DLD1 (cell line): ENCODE data around the gene ADA.

ENCODE experiments used
- in situ Hi-C: cut with HindIII; loops from 2 replicates; pipeline ENCODE4 v1.10.0; 2017; ENCODE audit warnings: low sequenced_read_pairs

ADA gene

GRCh38 chr20:44646641-44647274, 4.7 kb downstream of the ADA start:
- in situ Hi-C loops = no loop called here

DNA sequence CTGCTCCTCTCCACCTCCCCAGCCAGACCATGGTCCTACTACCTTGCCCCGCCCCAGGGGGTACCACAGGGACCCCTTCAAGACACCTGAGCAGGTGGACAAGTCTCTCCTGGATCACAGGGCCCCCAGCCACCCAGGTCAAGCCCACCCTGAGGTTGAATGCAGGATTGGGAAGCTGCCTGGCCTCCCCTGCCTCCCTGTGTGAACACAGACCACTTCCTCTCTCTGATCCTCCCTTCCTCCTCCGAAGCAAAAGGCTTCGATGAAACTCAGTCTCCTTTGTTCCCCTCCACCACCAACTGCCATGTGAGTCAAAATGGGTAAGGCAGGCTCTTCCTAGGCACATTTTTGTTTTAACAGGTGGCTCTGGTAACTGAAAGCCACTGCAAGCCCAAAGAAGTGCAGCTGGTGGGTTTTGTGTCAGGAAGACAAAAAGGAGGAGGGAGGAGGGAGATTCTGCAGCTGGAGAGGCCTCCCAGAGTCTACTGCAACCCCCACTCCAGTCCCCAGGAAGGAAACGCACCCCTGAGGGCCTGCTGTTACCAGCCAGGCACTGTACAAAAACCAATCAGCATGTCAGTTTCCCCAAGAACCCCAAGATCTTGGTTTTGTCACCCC, 5.4 kb downstream of the ADA start:
- in situ Hi-C loops = no loop called here

GRCh38 chr20:44644667-44645131, 6.8 kb downstream of the ADA start:
- in situ Hi-C loops = no loop called here

GRCh38 chr20:44644230-44644617, 7.3 kb downstream of the ADA start:
- in situ Hi-C loops = no loop called here

DNA sequence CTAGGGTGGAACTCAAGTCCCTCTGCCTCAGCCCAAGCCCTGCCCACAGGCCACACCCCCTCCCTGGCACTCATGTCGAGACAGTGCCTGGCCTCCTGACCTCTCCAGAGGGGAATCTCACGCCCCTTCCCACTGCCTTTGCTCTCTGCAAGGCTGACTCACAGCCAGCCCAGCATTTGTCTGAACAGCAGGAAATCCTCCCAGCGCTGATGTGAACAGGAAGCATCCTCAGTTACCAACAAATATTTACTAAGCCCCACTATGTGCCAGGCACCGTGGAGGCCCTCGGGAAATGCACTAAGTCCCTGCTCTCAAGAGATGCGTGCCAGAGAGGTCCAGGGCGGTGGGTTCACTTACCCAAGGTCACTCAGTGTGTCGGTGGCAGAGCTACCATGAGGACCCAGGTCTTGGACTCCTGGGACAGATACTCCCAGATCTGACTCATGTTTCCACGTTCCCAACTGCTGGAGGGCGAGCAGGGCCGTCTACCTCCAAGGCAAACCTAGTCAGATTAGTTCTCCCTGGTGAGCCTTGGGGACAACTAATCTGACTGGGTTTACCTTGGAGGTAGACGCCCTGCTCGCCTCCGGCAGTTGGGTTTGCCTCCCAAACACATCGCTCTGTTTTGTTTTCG, 7.8 kb downstream of the ADA start:
- in situ Hi-C loops = no loop called here

GRCh38 chr20:44643154-44643519, 8.4 kb downstream of the ADA start:
- in situ Hi-C loops = no loop called here

GRCh38 chr20:44642203-44643153, 9.0 kb downstream of the ADA start:
- in situ Hi-C loops = no loop called here

GRCh38 chr20:44641325-44641724, 10.2 kb downstream of the ADA start:
- in situ Hi-C loops = no loop called here

DNA sequence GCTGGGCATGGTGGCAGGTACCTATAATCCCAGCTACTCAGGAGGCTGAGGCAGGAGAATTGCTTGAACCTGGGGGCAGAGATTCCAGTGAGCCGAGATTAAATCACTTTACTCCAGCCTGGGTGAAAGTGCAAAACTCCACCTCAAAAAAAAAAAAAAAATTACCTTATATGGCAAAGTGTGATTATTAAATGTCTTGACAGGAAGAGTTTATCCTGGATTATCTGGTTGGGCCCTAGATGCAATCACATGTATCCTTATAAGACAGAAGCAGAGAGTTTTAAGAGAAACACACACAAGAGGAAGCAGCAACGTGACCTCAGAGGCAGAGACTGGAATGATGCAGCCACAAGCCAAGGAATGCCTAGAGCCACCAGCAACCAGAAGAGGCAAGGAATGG, 11.0 kb downstream of the ADA start:
- in situ Hi-C loops = no loop called here

DNA sequence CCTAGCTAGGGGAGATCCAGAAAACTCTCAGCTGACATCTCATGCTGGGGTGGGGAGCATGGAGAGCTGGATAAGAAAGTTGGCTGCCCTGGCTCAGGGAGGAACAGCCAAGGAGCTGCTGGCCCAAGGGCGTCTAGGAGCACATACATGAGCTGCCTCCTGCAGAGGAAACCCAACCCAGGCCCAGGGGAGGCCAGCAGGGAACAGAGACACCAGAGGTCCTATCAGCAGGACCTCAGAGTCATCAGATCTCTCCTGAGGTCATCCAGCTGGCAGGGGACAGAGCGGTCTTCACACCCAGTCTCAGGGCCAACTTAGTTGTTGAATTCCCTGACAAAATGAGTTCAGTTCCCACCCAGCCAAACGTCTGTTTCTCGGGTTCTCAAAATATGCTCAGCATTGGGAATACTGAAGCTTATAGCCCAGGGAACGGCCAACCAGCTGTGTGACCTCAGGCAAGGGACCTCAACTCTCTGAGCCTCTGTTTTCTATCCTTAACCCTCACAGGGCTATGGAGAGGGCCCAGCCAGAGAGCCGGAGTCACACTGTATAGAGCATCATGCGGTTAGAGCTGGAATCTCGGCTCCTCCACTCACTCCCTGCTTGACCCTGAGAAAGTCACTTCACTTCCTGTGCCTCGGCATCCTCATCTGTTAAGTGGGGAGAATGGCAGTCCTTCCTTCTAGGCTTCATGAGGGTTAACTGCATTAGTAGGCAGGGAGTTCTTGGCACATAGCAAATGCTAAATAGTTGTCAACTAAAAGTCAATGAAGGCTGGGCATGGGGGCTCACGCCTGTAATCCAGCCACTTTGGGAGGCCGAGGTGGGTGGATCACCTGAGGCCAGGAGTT, 13.8 kb downstream of the ADA start:
- in situ Hi-C loops = no loop called here

GRCh38 chr20:44637042-44637441, 14.5 kb downstream of the ADA start:
- in situ Hi-C loops = no loop called here

DNA sequence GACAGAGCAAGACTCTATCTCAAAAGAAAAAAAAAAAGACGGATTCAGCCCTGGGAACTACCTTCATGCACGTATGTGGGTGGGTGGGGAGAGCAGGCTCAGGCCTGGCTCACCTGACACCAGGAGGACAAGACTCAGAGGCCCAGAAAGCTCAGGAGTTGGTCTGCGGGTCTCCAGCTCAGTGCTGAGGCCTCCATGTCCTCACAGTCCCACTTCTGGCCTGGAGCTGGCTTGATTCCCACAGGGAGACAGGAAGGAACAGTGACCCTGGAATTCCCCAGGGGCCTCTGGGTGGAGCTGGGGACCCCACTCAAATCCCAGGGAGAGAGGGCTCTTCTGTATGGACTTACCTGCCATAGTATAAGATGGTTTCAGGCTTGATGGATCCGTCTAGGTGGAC, 15.6 kb downstream of the ADA start:
- in situ Hi-C loops = no loop called here

DNA sequence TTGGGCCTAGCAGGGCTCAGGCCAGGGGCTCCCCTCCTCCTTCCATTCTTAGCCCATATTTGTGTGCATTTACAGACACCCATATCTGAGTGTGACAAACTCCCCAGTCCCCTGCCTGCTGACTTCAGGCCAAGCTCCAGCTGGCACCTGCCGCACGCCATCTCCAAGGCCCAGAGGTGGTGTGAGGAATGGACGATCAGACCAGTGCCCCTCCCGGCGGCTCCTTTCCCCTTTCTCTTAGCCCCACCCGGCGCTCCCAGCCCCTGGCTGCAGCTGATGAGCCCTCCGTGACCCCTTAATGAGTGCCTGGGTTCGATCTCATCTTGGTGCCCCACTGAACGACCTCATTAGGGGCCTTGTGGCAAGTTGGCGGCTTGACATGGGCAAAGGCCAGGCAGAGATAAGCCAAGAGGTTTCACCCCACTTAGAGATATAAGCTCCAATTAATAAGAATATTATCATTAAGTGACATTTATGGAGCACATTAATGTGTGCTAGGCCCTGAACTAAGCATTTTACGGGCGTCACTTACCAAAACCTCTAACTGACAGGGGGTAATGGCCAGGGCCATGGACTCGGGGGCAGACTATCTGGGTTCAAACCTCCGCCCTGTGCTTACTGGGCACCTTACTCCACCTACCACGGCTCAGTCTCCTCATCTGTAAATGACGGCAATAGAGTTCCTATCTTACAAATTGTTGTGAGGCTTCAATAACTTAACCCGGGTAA, 17.5 kb downstream of the ADA start:
- in situ Hi-C loops = no loop called here

DNA sequence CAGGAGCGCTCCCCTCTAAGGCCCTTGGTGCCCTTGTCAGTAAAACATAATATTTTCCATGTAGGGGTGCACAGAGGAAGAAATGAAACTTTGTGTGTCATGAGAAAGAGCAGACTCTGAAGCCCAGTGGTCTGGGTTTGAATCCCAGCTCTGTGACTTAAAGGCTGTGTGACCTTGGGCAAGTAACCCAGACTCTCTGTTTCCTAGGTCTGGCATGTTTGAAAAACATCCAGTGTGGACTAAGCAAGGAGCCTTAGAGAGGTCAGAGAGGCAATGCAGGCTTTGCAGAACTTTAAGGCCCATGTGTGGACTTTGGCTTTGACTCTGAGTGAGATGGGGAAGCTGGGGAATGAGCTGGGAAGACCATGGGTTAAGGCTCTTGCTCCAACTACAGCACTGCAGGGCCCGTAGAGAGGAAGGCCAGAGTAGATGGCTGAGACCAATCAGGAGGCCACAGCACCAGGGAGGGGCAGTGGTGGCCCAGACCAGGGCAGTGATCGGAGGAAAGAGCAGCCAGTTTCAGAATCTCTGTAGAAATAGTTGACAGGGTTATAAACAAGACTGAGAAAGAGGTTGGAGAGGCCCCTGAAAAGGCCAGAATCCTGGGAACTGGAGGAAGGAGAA, 18.2 kb downstream of the ADA start:
- in situ Hi-C loops = no loop called here

- in situ Hi-C loops = no loop called here
Observed at GRCh38 chr20:44632103-44632752, 19.3 kb downstream of the ADA start.

- in situ Hi-C loops = no loop called here
Observed at GRCh38 chr20:44630297-44630696, 21.2 kb downstream of the ADA start.

DNA sequence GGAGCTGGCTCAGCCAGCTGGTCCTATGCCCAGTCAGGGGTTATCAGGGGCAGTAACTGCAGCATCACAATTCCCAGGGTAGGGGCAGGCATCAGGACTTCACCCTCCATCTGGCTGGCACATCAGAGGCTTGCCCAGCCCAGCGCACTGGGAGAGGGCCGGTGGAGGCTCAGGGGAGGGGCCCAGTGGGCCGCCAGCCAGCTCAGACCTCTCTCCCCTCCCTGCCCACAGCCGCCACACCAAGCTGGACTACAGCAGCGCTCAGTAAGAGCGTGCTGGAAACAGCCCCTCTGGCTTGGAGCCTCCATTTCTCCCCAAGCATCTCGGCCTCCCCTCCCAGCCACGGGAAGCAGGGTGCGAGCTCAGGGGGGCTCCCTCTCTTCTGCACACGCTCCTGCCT, 22.0 kb downstream of the ADA start:
- in situ Hi-C loops = no loop called here

- in situ Hi-C loops = no loop called here
Observed at GRCh38 chr20:44629017-44629385, 22.5 kb downstream of the ADA start.
